HUES48 (cell line): ENCODE data around the gene MBD6.

Experiments
- H3K27ac ChIP-seq: one replicate; pipeline ENCODE4 v1.7.0; 2013; ENCODE audit warnings: low read depth, low read length, inconsistent platforms
- H3K27me3 ChIP-seq: 2 replicates; pipeline ENCODE4 v1.6.1; 2013; ENCODE audit warnings: mild to moderate bottlenecking, low read length; ENCODE audit not compliant: control insufficient read depth, insufficient read depth
- H3K36me3 ChIP-seq: 2 replicates; pipeline ENCODE4 v1.6.1; 2013; ENCODE audit warnings: low read length; ENCODE audit not compliant: control insufficient read depth, insufficient read depth
- H3K4me1 ChIP-seq: 2 replicates; pipeline ENCODE4 v1.6.1; 2013; ENCODE audit warnings: mild to moderate bottlenecking, low read length; ENCODE audit not compliant: control insufficient read depth, insufficient read depth
- H3K4me3 ChIP-seq: 2 replicates; pipeline ENCODE4 v1.5.1; 2013; ENCODE audit warnings: mild to moderate bottlenecking, low read depth, low read length
- H3K9ac ChIP-seq: 2 replicates; pipeline ENCODE4 v1.6.1; 2013; ENCODE audit warnings: mild to moderate bottlenecking, low read depth, low read length, moderate library complexity
- H3K9me3 ChIP-seq: 2 replicates; pipeline ENCODE4 v1.6.1; 2013; ENCODE audit warnings: low read length; ENCODE audit not compliant: control insufficient read depth, insufficient read depth

Gene MBD6

GRCh38 chr12:57534991-57535543 lies 12.4 kb downstream of the MBD6 start:
- H3K9me3 ChIP-seq, result no peaks in the 10 kb centered on the region
- H3K36me3 ChIP-seq, result peaks cover 81% of the 10 kb centered on the region
- H3K27me3 ChIP-seq, result no peaks in the 10 kb centered on the region
- H3K9ac ChIP-seq, result no peak overlapping the region
- no peak overlapping the region for H3K27ac ChIP-seq
- peaks cover 10% of the 10 kb centered on the region for H3K4me1 ChIP-seq
- H3K4me3 ChIP-seq, result no peak overlapping the region

- peaks cover 79% of the 10 kb centered on the region for H3K36me3 ChIP-seq
- H3K27me3 ChIP-seq, result no peaks in the 10 kb centered on the region
- H3K9me3 ChIP-seq, result no peaks in the 10 kb centered on the region
- peaks cover 10% of the 10 kb centered on the region for H3K4me1 ChIP-seq
- no peak overlapping the region for H3K4me3 ChIP-seq
- H3K27ac ChIP-seq, result no peak overlapping the region
- no peak overlapping the region for H3K9ac ChIP-seq
Measured at GRCh38 chr12:57535764-57536596, 13.4 kb downstream of the MBD6 start.

- Histone ChIP-seq H3K9me3 (no peaks in the 10 kb centered on the region), H3K4me3 (no peak overlapping the region), H3K36me3 (peaks cover 79% of the 10 kb centered on the region), H3K27me3 (no peaks in the 10 kb centered on the region), H3K27ac (no peak overlapping the region), H3K9ac (no peak overlapping the region), H3K4me1 (peaks cover 10% of the 10 kb centered on the region)
Measured at GRCh38 chr12:57536597-57536942, 13.9 kb downstream of the MBD6 start.

GRCh38 chr12:57539134-57539768 lies 16.6 kb downstream of the MBD6 start:
- no peak overlapping the region for H3K27ac ChIP-seq
- peaks cover 10% of the 10 kb centered on the region for H3K4me1 ChIP-seq
- H3K27me3 ChIP-seq, result no peaks in the 10 kb centered on the region
- H3K4me3 ChIP-seq, result no peak overlapping the region
- H3K9me3 ChIP-seq, result no peaks in the 10 kb centered on the region
- H3K36me3 ChIP-seq, result peaks cover 57% of the 10 kb centered on the region
- H3K9ac ChIP-seq, result no peak overlapping the region

GRCh38 chr12:57541001-57541400 lies 18.4 kb downstream of the MBD6 start:
- Histone ChIP-seq H3K4me3 (no peak overlapping the region), H3K36me3 (peaks cover 43% of the 10 kb centered on the region), H3K9me3 (no peaks in the 10 kb centered on the region), H3K27me3 (no peaks in the 10 kb centered on the region), H3K9ac (no peak overlapping the region), H3K27ac (no peak overlapping the region), H3K4me1 (peaks cover 10% of the 10 kb centered on the region)

- Histone ChIP-seq H3K27ac (no peak overlapping the region), H3K9me3 (no peaks in the 10 kb centered on the region), H3K27me3 (no peaks in the 10 kb centered on the region), H3K36me3 (peaks cover 40% of the 10 kb centered on the region), H3K4me3 (no peak overlapping the region), H3K4me1 (peaks cover 5% of the 10 kb centered on the region), H3K9ac (no peak overlapping the region)
Measured at GRCh38 chr12:57541717-57542116, 19.1 kb downstream of the MBD6 start.

- H3K4me1 ChIP-seq, result peaks cover 8% of the 10 kb centered on the region
Measured at GRCh38 chr12:57543581-57543980, 21.0 kb downstream of the MBD6 start.

GRCh38 chr12:57545809-57546437 lies 23.3 kb downstream of the MBD6 start:
- Histone ChIP-seq H3K9me3 (no peaks in the 10 kb centered on the region), H3K27me3 (peaks cover 13% of the 10 kb centered on the region; the same call in 1 of the 2 replicates), H3K36me3 (peaks cover 12% of the 10 kb centered on the region), H3K4me1 (peaks cover 15% of the 10 kb centered on the region), H3K4me3 (peak overlapping the region; percentile 80), H3K27ac (no peak overlapping the region), H3K9ac (0 out of 2 replicates have a peak overlapping the region, but pooled peaks have one; percentile 71)

More at GRCh38 chr12:57543581-57543980, 21.0 kb downstream of the MBD6 start:
- Histone ChIP-seq H3K27me3 (peaks cover 5% of the 10 kb centered on the region; the same call in 1 of the 2 replicates), H3K36me3 (peaks cover 29% of the 10 kb centered on the region), H3K9ac (no peak overlapping the region), H3K9me3 (no peaks in the 10 kb centered on the region), H3K4me3 (no peak overlapping the region), H3K27ac (no peak overlapping the region)

GRCh38 chr12:57546438-57547287 lies 24.0 kb downstream of the MBD6 start, which contains the start of gene DCTN2:
Gene DCTN2, minus strand, starts transcription at chr12:57547192. Its CDS starts 129 bp downstream, at chr12:57547063.
- H3K36me3 ChIP-seq, result peaks cover 5% of the 10 kb centered on the region
- H3K9me3 ChIP-seq, result no peaks in the 10 kb centered on the region
- peak within 1 kb of the TSS; percentile 39 for H3K27ac ChIP-seq
- H3K9ac ChIP-seq, result peak within 1 kb of the TSS; percentile 71; the same call in 1 of the 2 replicates
- peaks cover 13% of the 10 kb centered on the region; the same call in 1 of the 2 replicates for H3K27me3 ChIP-seq
- H3K4me3 ChIP-seq, result peak within 1 kb of the TSS; percentile 80
- H3K4me1 ChIP-seq, result peaks cover 22% of the 10 kb centered on the region
